Measurements from ENCODE around the gene AUTS2.

Gene AUTS2

DNA sequence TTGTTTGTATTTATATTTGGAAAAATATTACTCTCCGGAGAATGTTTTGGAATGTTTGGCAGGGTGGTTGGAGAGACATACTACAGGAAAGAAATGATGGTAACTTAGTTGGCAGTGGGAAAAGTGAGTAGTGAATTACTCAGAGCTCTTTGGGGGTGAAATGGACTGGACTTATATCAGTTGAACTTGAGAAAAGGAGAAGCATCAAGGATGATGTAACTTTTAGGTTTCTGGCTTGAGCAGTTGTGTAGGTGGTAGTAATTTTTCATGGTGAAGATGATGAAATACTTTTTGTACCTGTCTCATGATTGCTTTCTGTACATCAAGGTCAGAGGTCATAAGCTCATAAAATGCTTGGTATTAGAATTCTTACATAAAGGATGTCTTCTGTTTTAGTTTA is 617.2 kb downstream of the AUTS2 start:
- 97% methylated on average over 1 of the region's 1 CpG for WGBS

DNA sequence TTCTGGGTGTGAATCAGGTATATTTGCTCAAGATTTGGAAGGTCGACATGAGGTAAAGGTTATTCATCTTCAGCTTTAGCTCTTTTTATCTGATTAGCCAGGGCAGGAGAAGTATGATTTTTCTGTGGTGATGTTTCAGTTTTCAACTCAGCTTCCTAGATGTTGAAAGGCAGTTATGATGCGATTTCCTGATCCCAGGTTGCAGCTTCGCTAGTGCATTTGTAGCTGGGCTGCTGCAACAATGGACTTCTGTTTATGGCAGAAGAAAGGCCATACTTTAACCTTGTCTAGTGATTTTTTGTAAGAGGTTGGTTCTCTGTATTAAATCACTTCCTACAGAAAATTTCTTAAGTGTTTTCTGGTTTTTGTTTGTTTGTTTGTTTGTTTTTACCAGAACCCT is 619.3 kb downstream of the AUTS2 start:
- Histone ChIP-seq H3K4me1 (ENCODE audit: insufficient read depth, low read length) (no peaks in the 10 kb centered on the region), H3K9me3 (ENCODE audit: insufficient read depth, low read depth, low read length) (no peaks in the 10 kb centered on the region), H3K27ac (ENCODE audit: low read depth, low read length) (no peak overlapping the region), H3K4me3 (ENCODE audit: low read length) (no peak overlapping the region), H3K36me3 (ENCODE audit: insufficient read depth, low read length) (no peaks in the 10 kb centered on the region), H3K27me3 (ENCODE audit: insufficient read depth, low read length) (no peaks in the 10 kb centered on the region), H3K9ac (ENCODE audit: low read depth, low read length) (no peak overlapping the region)
- WGBS = 90% methylated on average over 3 of the region's 3 CpGs

More for the DNA sequence above, 617.2 kb downstream of the AUTS2 start:
- H3K4me3 ChIP-seq (ENCODE audit: low read length) = no peak overlapping the region
- peaks cover under 1% of the 10 kb centered on the region; the same call in 1 of the 2 replicates for H3K4me1 ChIP-seq (ENCODE audit: insufficient read depth, low read length)
- no peak overlapping the region for H3K9ac ChIP-seq (ENCODE audit: low read depth, low read length)
- H3K36me3 ChIP-seq (ENCODE audit: insufficient read depth, low read length) = no peaks in the 10 kb centered on the region
- no peak overlapping the region for H3K27ac ChIP-seq (ENCODE audit: low read depth, low read length)
- H3K27me3 ChIP-seq (ENCODE audit: insufficient read depth, low read length) = no peaks in the 10 kb centered on the region
- no peaks in the 10 kb centered on the region for H3K9me3 ChIP-seq (ENCODE audit: insufficient read depth, low read depth, low read length)

DNA sequence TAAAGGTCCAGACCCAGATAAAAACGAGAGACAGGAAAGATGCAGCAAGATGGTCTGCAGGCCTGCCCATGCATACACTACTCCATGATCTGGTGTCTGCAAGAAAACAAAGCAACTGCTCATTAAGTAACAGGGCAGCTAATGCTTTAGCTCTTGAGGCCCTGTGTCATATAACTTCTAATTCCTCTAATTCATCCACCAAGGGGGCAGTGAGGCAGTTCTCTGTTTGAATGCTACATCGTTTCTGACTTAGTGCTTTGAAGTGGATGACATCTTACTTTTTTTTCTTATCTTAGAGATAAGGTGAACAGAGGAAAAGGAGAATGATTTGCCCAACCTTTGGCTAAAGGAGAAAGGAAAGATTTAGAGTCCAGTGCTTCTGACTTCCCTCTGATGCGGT is 619.7 kb downstream of the AUTS2 start:
- no peaks in the 10 kb centered on the region for H3K9me3 ChIP-seq (ENCODE audit: insufficient read depth, low read depth, low read length)
- no peaks in the 10 kb centered on the region for H3K4me1 ChIP-seq (ENCODE audit: insufficient read depth, low read length)
- no peak overlapping the region for H3K4me3 ChIP-seq (ENCODE audit: low read length)
- no peaks in the 10 kb centered on the region for H3K27me3 ChIP-seq (ENCODE audit: insufficient read depth, low read length)
- 84% methylated on average over 3 of the region's 3 CpGs for WGBS
- no peaks in the 10 kb centered on the region for H3K36me3 ChIP-seq (ENCODE audit: insufficient read depth, low read length)
- H3K27ac ChIP-seq (ENCODE audit: low read depth, low read length) = no peak overlapping the region
- no peak overlapping the region for H3K9ac ChIP-seq (ENCODE audit: low read depth, low read length)

DNA sequence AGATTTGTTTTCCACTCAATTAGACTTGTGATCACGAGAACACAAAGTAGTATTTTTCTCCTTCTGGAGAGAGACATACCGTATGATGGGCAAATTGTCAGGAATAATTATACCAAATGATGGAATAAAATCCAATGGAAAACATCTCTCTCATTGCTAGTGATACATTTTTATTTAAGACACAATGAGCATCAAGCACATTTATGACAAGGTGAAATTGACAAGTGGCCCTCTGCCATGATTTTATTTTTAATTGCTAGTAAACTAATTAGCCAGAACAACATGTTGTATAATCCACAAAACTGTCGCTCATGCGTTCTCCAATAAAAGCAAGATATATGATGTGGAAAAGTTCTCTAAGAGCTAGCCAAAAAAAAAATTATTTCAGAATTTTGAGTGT is 620.8 kb downstream of the AUTS2 start:
- no peaks in the 10 kb centered on the region for H3K36me3 ChIP-seq (ENCODE audit: insufficient read depth, low read length)
- no peaks in the 10 kb centered on the region for H3K27me3 ChIP-seq (ENCODE audit: insufficient read depth, low read length)
- H3K9me3 ChIP-seq (ENCODE audit: insufficient read depth, low read depth, low read length) = no peaks in the 10 kb centered on the region
- whole genome bisulfite sequencing = no CpG with 5 or more reads among the region's 4 CpGs
- no peak overlapping the region for H3K27ac ChIP-seq (ENCODE audit: low read depth, low read length)
- no peaks in the 10 kb centered on the region for H3K4me1 ChIP-seq (ENCODE audit: insufficient read depth, low read length)
- no peak overlapping the region for H3K4me3 ChIP-seq (ENCODE audit: low read length)
- no peak overlapping the region for H3K9ac ChIP-seq (ENCODE audit: low read depth, low read length)

DNA sequence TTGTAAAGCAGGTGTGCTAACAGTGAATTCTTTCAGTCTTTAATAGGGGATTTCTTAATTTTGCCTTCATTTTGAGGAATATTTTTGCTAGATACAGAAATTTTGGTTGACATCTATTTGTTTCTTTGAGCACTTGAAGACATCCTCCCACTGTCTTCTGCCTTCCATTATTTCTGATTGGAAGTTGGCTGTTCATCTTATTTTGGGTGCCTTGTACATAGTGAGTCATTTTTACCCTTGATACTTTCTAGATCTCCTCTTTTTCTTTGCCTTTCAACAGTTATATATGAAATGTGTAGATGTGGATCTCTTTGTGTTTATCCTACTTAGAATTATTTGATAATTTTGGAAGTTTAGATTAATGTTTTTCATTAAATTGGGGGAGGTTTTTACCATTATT is 631.0 kb downstream of the AUTS2 start:
- H3K27me3 ChIP-seq (ENCODE audit: insufficient read depth, low read length) = no peaks in the 10 kb centered on the region
- H3K36me3 ChIP-seq (ENCODE audit: insufficient read depth, low read length) = no peaks in the 10 kb centered on the region
- peaks cover 23% of the 10 kb centered on the region for H3K9me3 ChIP-seq (ENCODE audit: insufficient read depth, low read depth, low read length)
- H3K4me3 ChIP-seq (ENCODE audit: low read length) = no peak overlapping the region
- H3K27ac ChIP-seq (ENCODE audit: low read depth, low read length) = no peak overlapping the region
- H3K9ac ChIP-seq (ENCODE audit: low read depth, low read length) = no peak overlapping the region
- H3K4me1 ChIP-seq (ENCODE audit: insufficient read depth, low read length) = no peaks in the 10 kb centered on the region

DNA sequence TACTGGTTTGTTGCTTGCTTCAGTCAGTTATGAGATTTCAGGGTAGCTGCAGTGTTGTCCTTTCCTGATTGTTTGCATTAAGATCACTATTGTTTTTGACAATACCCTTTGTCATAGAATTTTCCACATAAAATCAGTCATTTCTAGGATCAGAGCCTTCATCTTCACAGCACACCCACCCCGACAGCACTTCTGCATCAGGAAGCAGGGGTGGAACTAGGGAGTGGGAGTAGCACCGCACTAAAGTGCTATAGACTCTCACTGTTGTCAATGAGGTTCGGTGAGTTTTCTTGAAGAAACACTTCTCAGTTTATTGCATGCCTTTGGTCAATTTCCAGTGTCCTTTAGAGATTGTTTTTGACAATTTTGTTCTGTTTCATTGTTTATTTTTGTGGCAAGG is 632.5 kb downstream of the AUTS2 start:
- Histone ChIP-seq H3K27ac (ENCODE audit: low read depth, low read length) (no peak overlapping the region), H3K4me3 (ENCODE audit: low read length) (no peak overlapping the region), H3K9me3 (ENCODE audit: insufficient read depth, low read depth, low read length) (peaks cover 23% of the 10 kb centered on the region), H3K4me1 (ENCODE audit: insufficient read depth, low read length) (no peaks in the 10 kb centered on the region), H3K27me3 (ENCODE audit: insufficient read depth, low read length) (no peaks in the 10 kb centered on the region), H3K9ac (ENCODE audit: low read depth, low read length) (no peak overlapping the region), H3K36me3 (ENCODE audit: insufficient read depth, low read length) (no peaks in the 10 kb centered on the region)
- 97% methylated on average over 3 of the region's 3 CpGs for WGBS

DNA sequence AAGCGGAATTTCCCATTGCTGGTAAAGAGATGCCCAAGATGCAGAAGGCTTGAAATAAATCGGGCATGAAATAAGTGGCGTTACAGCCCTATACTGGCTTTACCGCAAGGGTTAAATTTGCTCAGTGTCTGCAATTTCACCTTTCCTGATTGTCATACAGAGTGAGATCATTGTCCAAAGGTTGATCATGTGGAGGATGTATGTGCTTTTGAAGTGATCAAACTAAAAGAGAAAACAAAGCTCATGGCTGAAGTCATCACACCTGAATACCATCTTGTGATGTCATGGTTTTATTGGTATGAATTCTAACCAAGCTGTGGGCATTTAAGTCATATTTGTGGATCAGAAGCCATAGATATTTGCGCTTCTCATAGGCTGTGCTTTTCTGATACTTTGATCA is 635.5 kb downstream of the AUTS2 start:
- no peak overlapping the region for H3K4me3 ChIP-seq (ENCODE audit: low read length)
- 97% methylated on average over 4 of the region's 5 CpGs for WGBS
- H3K9ac ChIP-seq (ENCODE audit: low read depth, low read length) = no peak overlapping the region
- no peaks in the 10 kb centered on the region for H3K27me3 ChIP-seq (ENCODE audit: insufficient read depth, low read length)
- H3K27ac ChIP-seq (ENCODE audit: low read depth, low read length) = no peak overlapping the region
- H3K4me1 ChIP-seq (ENCODE audit: insufficient read depth, low read length) = 0 out of 2 replicates have a peak, but pooled peaks cover 6% of the 10 kb centered on the region
- H3K9me3 ChIP-seq (ENCODE audit: insufficient read depth, low read depth, low read length) = peaks cover 18% of the 10 kb centered on the region
- H3K36me3 ChIP-seq (ENCODE audit: insufficient read depth, low read length) = no peaks in the 10 kb centered on the region

DNA sequence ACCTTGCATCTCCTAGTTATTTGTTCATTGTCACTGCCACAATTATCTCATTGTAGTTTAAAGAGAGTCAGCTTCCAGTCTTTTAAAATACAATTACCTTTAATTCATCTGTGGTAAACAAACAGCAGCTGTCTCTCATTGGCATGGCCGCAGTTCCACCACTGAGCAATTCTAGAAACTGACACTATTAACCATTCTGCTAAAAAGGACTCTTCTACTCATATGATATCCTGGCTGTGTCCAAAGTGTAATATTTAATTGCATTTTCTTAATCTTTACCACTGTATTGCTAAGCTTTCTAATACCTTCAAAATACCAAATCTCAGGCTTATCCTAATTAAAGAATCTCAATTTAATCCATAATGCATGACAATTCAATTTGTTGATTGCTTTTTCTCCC is 639.0 kb downstream of the AUTS2 start:
- Histone ChIP-seq H3K9me3 (ENCODE audit: insufficient read depth, low read depth, low read length) (no peaks in the 10 kb centered on the region), H3K27ac (ENCODE audit: low read depth, low read length) (no peak overlapping the region), H3K9ac (ENCODE audit: low read depth, low read length) (no peak overlapping the region), H3K4me1 (ENCODE audit: insufficient read depth, low read length) (peaks cover 14% of the 10 kb centered on the region; the same call in 1 of the 2 replicates), H3K27me3 (ENCODE audit: insufficient read depth, low read length) (no peaks in the 10 kb centered on the region), H3K4me3 (ENCODE audit: low read length) (no peak overlapping the region), H3K36me3 (ENCODE audit: insufficient read depth, low read length) (no peaks in the 10 kb centered on the region)
- WGBS = 95% methylated on average over 1 of the region's 1 CpG

DNA sequence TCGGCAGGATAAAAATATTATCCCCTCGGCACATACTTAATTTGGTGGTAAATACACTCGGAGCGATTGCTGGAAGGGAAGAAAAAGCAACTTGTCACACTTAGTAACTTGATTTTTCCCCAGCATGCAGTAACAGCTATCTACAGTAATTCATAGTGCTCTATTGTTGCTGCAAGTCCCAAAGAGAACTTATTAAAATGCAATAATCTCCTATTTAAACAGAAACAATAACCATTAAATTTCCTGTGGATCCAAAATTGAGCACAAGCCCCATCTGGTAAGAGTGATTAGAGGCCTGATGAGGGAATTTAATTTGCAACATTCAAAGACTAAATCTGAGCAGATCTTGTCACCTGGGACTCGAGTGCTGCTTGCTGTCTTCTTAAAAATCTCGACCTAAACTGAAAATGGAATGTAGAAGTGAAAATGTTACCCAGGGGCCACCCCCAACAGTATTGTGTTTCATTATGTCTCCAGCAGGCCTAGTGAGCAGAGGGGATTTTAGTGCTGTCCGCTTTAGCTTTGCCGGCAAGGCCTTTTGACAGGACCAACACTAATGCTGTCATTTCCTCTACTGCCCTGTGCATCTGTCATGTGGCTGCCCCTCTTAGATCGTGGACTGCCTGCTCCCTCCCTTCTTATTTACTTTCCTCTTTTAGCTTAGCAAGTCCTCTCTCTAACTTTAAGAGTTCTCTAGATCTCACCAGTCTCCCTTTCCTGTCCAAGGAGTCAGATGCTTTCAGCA is 639.7 kb downstream of the AUTS2 start:
- no peak overlapping the region for H3K27ac ChIP-seq (ENCODE audit: low read depth, low read length)
- peaks cover 14% of the 10 kb centered on the region; the same call in 1 of the 2 replicates for H3K4me1 ChIP-seq (ENCODE audit: insufficient read depth, low read length)
- WGBS = 86% methylated on average over 9 of the region's 9 CpGs
- no peaks in the 10 kb centered on the region for H3K27me3 ChIP-seq (ENCODE audit: insufficient read depth, low read length)
- no peaks in the 10 kb centered on the region for H3K9me3 ChIP-seq (ENCODE audit: insufficient read depth, low read depth, low read length)
- no peak overlapping the region for H3K4me3 ChIP-seq (ENCODE audit: low read length)
- no peaks in the 10 kb centered on the region for H3K36me3 ChIP-seq (ENCODE audit: insufficient read depth, low read length)
- H3K9ac ChIP-seq (ENCODE audit: low read depth, low read length) = no peak overlapping the region

DNA sequence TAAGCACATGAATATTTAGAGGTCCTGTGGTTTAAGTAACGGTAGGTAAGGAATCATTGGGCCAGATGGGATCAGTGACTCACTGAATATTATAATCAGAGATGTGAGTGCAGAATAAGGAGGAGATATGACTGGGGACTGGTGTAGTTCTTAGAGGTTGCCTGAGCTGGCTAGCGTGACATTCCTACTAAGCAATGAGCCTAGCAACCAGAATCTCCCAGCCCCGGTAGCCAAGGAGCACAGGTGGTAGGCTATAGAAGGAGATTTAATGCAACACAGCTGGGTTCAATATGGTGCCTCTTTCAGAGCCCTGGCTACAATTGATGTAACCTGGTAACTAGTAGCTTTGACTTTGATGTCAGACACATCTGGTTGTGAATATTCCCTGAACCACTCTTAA is 641.6 kb downstream of the AUTS2 start:
- no peaks in the 10 kb centered on the region for H3K36me3 ChIP-seq (ENCODE audit: insufficient read depth, low read length)
- no peak overlapping the region for H3K27ac ChIP-seq (ENCODE audit: low read depth, low read length)
- H3K9ac ChIP-seq (ENCODE audit: low read depth, low read length) = no peak overlapping the region
- H3K4me3 ChIP-seq (ENCODE audit: low read length) = no peak overlapping the region
- WGBS = 94% methylated on average over 3 of the region's 3 CpGs
- H3K4me1 ChIP-seq (ENCODE audit: insufficient read depth, low read length) = peaks cover 14% of the 10 kb centered on the region; the same call in 1 of the 2 replicates
- H3K27me3 ChIP-seq (ENCODE audit: insufficient read depth, low read length) = no peaks in the 10 kb centered on the region
- no peaks in the 10 kb centered on the region for H3K9me3 ChIP-seq (ENCODE audit: insufficient read depth, low read depth, low read length)

DNA sequence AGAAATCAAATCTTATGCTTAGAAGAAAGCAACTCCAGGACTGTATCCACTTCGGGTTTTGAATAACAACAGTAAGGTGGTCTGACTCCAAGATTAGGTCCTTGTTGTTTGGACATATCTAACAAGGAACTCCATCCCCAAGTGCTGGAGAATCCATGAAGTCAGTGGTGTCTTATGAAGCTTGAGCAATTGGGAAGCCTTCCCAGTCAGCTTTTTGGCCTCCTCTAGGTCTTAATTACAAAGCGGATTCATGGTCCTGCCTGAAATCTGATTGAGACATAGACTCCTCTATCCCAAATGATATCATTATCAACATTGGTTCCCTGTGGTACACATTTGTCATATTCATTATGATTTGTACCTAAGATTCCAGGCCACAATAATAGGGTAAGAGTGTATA is 642.6 kb downstream of the AUTS2 start:
- no peaks in the 10 kb centered on the region for H3K36me3 ChIP-seq (ENCODE audit: insufficient read depth, low read length)
- H3K9ac ChIP-seq (ENCODE audit: low read depth, low read length) = no peak overlapping the region
- WGBS = 95% methylated on average over 2 of the region's 2 CpGs
- no peaks in the 10 kb centered on the region for H3K27me3 ChIP-seq (ENCODE audit: insufficient read depth, low read length)
- peaks cover 14% of the 10 kb centered on the region; the same call in 1 of the 2 replicates for H3K4me1 ChIP-seq (ENCODE audit: insufficient read depth, low read length)
- no peak overlapping the region for H3K4me3 ChIP-seq (ENCODE audit: low read length)
- no peaks in the 10 kb centered on the region for H3K9me3 ChIP-seq (ENCODE audit: insufficient read depth, low read depth, low read length)
- H3K27ac ChIP-seq (ENCODE audit: low read depth, low read length) = no peak overlapping the region
